HG02623 (cell line): ENCODE measurements around the gene ZSCAN12.
"Not testable (repeated sequence)": the region's sequence is repeated elsewhere in the genome, so short reads cannot be mapped to it uniquely, and the experiment has no call there.

Source experiments
- ATAC-seq: cut with Tn5 transposase; IDR thresholded peaks from one replicate; pipeline ENCODE4 v1.9.1; 2021; ENCODE audit warnings: moderate library complexity; ENCODE audit not compliant: unreplicated experiment

ZSCAN12 gene

GRCh38 chr6:28395918-28396317 lies 3.6 kb downstream of the ZSCAN12 start:
- ATAC-seq, result no peak

- ATAC-seq, result no peak
These were observed 5.5 kb downstream of the ZSCAN12 start for GRCh38 chr6:28393912-28394662.

DNA sequence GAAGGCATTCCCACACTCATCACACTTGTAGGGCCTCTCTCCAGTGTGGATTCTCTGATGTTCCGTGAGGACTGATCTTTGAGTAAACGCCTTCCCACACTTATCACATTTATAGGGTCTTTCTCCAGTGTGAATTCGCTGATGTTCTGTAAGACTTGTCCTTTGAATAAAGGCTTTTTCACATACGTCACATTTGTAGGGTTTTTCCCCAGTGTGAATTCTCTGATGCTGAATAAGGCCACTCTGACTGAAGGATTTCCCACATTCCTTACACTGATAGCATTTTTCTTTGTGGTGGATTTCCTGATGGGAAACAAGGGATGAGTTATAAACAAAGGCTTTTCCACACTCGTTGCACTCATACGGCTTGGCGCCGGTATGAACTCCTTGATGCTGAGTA lies 8.9 kb downstream of the ZSCAN12 start:
- ATAC-seq, result no peak

DNA sequence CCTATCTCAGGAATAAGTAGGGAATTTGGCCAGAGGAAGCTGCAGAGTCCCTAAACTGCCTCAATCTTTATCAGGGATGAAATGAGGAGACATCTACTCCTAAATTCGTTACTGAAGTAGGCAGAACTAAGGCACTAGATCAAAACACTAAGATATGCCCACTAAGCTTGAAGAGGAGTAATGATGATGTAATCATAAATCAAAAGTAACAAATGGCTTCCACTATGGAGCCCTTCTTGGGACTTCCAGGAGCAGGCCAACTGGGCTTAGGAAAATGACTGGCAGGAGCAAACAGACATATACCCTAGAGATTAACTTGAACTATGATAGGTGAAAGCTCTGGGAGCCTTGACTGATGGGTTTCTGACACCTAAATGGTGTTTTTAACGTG lies 15.4 kb downstream of the ZSCAN12 start:
- ATAC-seq, result no peak

DNA sequence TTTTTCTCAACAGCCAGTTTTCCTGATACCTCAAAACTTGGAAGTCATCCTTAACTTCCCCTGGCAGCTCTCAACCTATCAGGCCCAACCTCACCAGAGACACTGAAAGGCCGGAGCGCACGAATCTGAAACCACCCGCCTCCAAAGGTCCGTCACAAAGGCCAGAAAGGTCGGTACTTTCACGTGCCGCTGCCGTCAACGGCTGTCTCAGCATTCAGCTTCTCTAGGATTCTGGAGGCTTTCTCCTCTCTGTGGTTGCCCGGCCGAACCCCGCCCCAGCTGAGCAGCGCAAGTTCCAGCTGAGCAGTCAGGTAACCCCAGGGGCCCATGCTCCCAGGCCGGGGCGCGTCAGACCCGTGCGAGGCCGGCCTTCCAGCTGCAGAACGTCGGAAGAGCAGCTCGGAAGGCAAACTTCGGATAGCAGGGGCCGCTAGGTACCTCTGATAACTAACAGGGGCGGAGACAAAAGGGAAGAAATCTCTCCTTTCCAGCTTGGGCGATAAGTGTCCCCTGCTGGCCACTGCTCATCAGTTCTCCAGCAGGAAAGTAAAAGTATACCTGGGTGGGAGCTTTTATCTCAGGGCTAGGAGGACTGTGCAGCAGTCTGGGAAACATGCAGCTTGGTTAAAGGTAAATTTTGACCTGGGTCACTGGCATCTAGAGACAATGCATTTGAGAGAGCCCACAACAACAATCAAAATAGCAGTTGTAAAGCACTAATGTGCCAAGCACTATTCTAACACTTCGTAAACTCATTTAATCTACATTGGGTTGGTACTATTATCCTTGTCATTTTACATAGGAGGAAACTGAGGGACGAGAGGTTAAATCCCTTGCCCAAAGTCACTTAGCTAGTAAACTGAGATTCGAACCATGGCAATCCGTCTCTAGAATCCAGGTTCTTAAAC lies 16.1 kb downstream of the ZSCAN12 start:
- ATAC-seq, result peak; percentile 87

DNA sequence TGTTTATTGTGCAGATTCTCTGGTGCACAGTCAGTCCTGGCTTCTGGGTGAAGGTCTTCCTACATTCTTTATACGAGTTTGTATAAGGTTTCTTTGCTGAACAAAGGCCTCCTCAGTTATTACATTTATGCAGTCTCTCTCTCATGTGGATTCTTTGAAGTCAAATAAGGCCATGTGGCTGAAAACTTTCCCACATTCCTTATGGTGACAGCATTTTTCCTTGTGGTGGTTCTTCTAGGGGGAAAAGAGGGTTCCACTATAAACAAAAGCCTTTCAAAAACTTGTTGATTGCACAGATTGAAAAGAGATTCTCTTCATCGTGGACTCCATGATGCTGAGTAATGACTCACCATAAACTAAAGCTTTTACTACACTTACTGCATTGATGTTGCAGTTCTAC lies 19.2 kb downstream of the ZSCAN12 start:
- no peak for ATAC-seq

GRCh38 chr6:28378644-28379043 lies 20.9 kb downstream of the ZSCAN12 start:
- no peak for ATAC-seq

GRCh38 chr6:28377879-28378278 lies 21.7 kb downstream of the ZSCAN12 start:
- no peak for ATAC-seq

DNA sequence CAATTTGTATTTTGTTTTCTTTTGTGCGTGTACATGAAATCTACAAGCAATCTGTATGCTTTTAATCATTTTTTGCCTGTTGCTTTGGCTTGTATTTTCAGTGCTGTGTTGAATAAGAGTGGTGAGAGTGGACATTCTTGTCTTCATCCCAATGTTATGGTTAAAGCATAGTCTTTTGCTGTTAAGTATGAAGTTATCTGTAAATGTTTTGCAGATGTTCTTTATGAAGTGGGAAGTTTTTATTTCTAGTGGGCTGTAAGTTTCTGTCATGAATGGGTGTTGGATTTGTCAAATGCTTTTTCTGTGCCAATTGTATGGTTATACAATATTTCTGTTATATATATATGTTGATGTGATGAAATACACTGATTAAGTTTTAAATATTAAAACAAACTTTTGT lies 25.6 kb downstream of the ZSCAN12 start:
- ATAC-seq, result no peak

DNA sequence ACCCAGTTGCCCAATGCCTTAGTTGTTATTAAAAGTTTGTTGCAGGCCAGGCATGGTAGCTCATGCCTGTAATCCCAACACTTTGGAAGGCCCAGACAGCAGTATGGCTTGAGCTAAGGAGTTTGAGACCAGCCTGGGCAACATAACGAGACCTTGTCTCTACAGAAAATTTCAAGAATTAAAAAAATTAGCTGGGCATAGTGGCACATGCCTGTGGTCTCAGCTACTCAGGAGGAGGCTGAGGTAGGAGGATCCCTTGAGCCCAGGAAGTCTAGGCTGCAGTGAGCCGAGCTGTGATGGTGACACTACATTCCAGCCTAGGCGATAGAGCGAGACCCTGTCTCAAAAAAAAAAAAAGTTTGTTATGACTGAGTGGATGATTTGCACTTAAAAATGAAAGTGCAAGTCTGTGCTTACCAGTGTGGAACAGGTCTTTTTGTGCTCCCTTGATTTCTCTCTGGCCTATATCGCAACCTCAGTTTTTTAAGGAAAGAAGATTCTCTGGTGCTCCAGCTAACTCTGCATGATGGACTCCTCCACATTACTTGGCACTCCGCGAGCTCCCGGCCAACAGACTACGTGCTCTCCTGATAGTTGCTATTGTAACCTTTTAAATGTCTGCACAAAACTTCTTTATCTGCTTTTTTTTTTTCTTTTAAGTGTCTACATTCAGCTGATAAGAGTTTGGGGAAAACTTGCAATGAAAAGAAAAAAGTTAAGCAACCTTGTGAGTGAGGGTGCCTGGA lies 27.7 kb downstream of the ZSCAN12 start:
- ATAC-seq, result no peak

DNA sequence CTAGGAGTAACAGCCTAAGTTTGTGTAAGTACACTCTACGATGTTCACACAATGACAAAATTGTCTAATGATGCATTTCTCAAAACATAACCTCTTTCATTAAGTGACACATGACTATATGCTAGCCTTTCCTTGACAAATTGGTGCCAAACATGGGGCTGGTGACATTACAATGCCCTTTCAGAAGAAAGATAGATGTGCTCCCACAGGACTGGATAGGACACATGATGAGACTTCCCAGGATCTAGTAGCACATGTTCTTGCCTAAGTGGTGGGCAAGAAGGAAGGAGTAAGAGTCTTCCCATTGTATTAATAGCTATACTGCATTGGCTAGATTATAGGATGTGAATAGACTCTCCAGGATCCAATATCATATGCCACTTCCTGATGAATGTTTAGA lies 28.3 kb downstream of the ZSCAN12 start:
- ATAC-seq, result no peak

DNA sequence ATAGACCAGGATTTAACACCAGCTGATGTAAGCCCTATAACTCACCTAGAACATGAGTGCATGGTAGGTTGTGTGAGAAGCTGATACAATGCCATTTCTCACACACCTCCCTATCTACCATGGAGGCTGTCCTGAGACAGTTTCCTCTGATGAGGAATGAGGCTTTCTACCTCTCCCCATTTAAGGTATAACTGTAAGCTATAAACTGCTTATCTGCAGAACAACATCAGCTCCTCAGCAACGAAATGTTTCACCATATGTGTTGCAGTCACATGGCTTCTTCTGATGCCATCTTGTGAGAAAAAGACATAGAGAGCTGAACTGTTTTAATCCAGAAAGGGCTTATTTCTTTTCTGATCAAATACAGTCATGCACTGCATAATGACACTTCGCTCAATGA lies 29.1 kb downstream of the ZSCAN12 start:
- no peak for ATAC-seq

DNA sequence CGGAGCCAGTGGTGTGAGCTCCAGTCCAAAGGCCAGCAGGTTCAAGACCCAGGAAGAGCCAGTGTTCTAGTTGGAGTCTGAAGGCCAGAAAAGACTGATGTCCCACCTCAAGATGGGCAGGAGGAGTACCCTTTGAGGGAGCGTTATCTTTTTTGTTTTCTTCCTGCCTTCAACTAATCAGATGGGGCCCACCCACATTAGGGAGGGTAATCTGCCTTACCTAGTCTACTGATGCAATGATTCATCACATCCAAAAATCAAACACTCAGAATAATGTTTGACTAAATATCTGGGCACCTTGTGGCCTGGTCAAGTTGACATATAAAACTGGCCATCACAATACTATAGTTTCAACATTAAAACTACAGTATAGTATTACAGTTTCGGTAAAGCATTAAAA lies 30.1 kb downstream of the ZSCAN12 start:
- ATAC-seq, result no peak

GRCh38 chr6:28368522-28368921 lies 31.0 kb downstream of the ZSCAN12 start:
- peak; percentile 61 for ATAC-seq

- ATAC-seq, result not testable (repeated sequence)
These were observed 34.0 kb downstream of the ZSCAN12 start for GRCh38 chr6:28365590-28365989.

- ATAC-seq, result no peak
These were observed 38.6 kb downstream of the ZSCAN12 start for GRCh38 chr6:28360961-28361360.

GRCh38 chr6:28359562-28359961 lies 40.0 kb downstream of the ZSCAN12 start:
- not testable (repeated sequence) for ATAC-seq

GRCh38 chr6:28357036-28357435 lies 42.5 kb downstream of the ZSCAN12 start:
- no peak for ATAC-seq

DNA sequence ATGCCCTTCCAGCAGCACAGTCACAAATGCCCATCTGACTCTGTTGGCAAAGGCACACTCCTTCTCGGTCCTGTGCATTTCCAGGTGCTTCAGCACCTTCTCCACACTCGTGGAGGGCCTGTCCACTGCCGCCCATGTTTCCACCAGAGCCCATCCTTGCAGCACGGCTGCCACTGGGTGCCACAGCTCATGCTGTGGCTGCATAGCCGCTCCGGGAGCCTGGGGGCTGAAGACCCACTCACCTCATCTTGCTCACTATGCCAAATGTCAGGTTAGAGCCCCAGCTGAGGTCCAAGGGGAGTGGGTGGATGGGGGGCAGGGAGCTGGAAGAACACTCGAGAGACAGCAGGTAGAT lies 42.9 kb downstream of the ZSCAN12 start:
- ATAC-seq, result no peak

DNA sequence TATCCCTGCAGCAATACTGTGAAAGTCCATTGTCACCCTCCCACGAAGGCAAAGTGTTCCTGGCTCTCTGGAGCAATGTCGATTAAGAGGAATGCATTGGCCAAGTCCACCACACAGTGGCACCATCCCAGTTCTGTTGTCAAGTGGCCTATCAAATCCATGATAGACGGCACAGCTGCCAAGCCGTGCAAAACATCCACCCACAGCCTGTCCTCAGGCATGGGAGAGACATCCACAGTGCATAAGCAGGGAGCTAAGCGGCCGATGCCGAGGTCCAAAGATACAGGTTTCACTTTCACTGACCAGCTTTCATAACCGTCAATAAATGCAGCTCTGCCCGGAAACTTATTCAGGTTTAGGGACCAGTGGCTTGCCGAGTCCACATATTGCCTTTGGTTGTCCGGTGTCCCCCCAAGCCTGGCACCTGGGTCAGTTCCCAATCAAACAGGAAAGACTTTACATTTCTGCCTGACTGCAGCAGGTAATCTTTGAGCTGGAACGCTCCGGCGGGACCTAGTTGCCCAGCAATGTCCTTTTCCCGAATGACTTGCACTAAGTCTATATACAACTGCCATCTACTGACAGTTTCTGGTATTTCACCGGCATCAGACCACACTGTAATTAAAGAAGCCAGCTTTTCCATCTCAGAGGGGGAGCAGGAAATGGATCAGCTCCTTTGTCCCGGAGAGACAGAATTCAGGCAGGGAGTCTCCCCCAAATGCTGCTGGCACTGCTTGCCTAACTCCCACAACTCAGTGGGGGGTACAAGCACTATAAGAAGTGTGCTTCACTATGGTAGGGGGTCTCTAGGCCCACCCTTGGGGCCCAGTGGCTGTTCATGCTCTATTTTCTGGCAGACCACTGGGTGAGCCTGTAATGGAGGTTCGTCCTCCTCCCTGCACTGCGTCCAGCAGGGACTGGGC lies 43.5 kb downstream of the ZSCAN12 start:
- peak; percentile 71 for ATAC-seq
